HepG2 (cell line): ENCODE results near the gene PDGFRB. TPM values are rescaled to one million over a fixed set of nuclear protein-coding genes. Genes with fewer than 3 reads are reported as not detected.

Experiments
- ATAC-seq: fragments of 200-7000 bp; cut with Tn5 transposase; 3 replicates; pipeline ENCODE4 v1.9.1; 2020; ENCODE audit warnings: mild to moderate bottlenecking, moderate library complexity
- BruUV-seq: library from RNA; stranded (reverse); fragments of 400-500 nt; replicated peaks from 2 replicates; lab custom pipeline; 2021; lab: Mats Ljungman, UMichigan
- CTCF ChIA-PET: fragments of 300-600 bp; formaldehyde crosslinking; extraction: SDS; loops from one replicate; lab custom pipeline; 2021; ENCODE audit warnings: low total read pairs, inconsistent platforms, low intra/inter-chr PET ratio; lab: Yijun Ruan, JAX
- POLR2A ChIA-PET: fragments of 350-600 bp; sonication (Branson Sonifier 250); formaldehyde crosslinking; loops from one replicate; lab custom pipeline; 2020; ENCODE audit warnings: antibody characterized with exemption, inconsistent platforms; lab: Yijun Ruan, JAX
- DNase-seq: peaks from one replicate; pipeline ENCODE4 v3.0.0-alpha.2; 2015; ENCODE audit warnings: low spot score
- FAIRE-seq: peaks from 3 replicates; lab custom pipeline; 2011; peaks lifted over from hg19 to GRCh38; lab: Jason Lieb, UNC
- H2AFZ ChIP-seq: one replicate; pipeline ENCODE4 v1.6.1; 2011; ENCODE audit warnings: low read length, inconsistent platforms
- H3K27ac ChIP-seq: fragments of 300-600 bp; 3 replicates; pipeline ENCODE4 v1.8.0; 2011; ENCODE audit warnings: mixed run types, mild to moderate bottlenecking, mixed read lengths, low read length, inconsistent platforms; ENCODE audit not compliant: insufficient read depth; ENCODE audit errors: extremely low read length
- H3K27me3 ChIP-seq, 2 experiments: fragments of 200-600 bp in 1 of 2; 2 replicates in 1 of 2; 3 replicates in 1 of 2; pipeline versions ENCODE4 v1.6.0 to v1.8.0; 2011; ENCODE audit warnings: low read length in 2 of 2, mild to moderate bottlenecking in 2 of 2, moderate library complexity in 2 of 2, inconsistent platforms in 1 of 2; ENCODE audit not compliant: insufficient read depth in 2 of 2, control insufficient read depth in 1 of 2
- H3K36me3 ChIP-seq, 2 experiments: fragments of 200-600 bp in 1 of 2; replicated peaks in 1 of 2; 2 replicates in 1 of 2; 3 replicates in 1 of 2; pipeline versions ENCODE4 v1.5.1 to v1.8.0; 2011; ENCODE audit warnings: low read length in 2 of 2, inconsistent platforms in 1 of 2; ENCODE audit not compliant: insufficient read depth in 2 of 2, control insufficient read depth in 1 of 2
- H3K4me1 ChIP-seq: 2 replicates; pipeline ENCODE4 v1.5.1; 2012; ENCODE audit warnings: low read length, inconsistent platforms; ENCODE audit not compliant: insufficient read depth
- H3K4me2 ChIP-seq: 2 replicates; pipeline ENCODE4 v1.6.0; 2011; ENCODE audit warnings: low read depth, low read length, inconsistent platforms
- H3K4me3 ChIP-seq, 3 experiments: fragments of 200-600 bp in 1 of 3; sonication (generic), shearing (Covaris generic) in 1 of 3; replicated peaks in 1 of 3; 2 replicates each; pipeline ENCODE4 v1.5.1; 2011 to 2016; ENCODE audit warnings: low read length in 3 of 3, inconsistent platforms in 2 of 3, low read depth in 2 of 3, mild to moderate bottlenecking in 2 of 3, control low read depth in 1 of 3, mixed read lengths in 1 of 3; ENCODE audit not compliant: insufficient read depth in 1 of 3
- H3K79me2 ChIP-seq: one replicate; pipeline ENCODE4 v1.6.1; 2011; ENCODE audit warnings: low read length, inconsistent platforms; ENCODE audit not compliant: insufficient read depth
- H3K9ac ChIP-seq: 2 replicates; pipeline ENCODE4 v1.6.0; 2011; ENCODE audit warnings: mild to moderate bottlenecking, low read depth, low read length, inconsistent platforms; ENCODE audit not compliant: insufficient read depth
- H3K9me3 ChIP-seq: 2 replicates; pipeline ENCODE4 v1.5.1; 2012; ENCODE audit warnings: mild to moderate bottlenecking, low read length
- H4K20me1 ChIP-seq: 2 replicates; pipeline ENCODE4 v1.6.0; 2011; ENCODE audit warnings: inconsistent platforms, mild to moderate bottlenecking, low read length, moderate library complexity; ENCODE audit not compliant: insufficient read depth
- CBX5 ChIP-seq: sonication (generic); formaldehyde crosslinking; IDR thresholded peaks from 2 replicates; pipeline ENCODE4 v1.4.0; 2020; ENCODE audit warnings: missing genetic modification reagents, borderline replicate concordance
- ELF1 ChIP-seq: sonication (generic); formaldehyde crosslinking; IDR thresholded peaks from 2 replicates; pipeline ENCODE4 v1.4.0; 2020; ENCODE audit warnings: missing genetic modification reagents
- MAFF ChIP-seq: IDR thresholded peaks from 2 replicates; pipeline ENCODE4 v1.6.1; 2011; ENCODE audit warnings: low read depth, low read length, improper control_type of control experiment
- MXI1 ChIP-seq: IDR thresholded peaks from 3 replicates; pipeline ENCODE4 v1.6.1; 2012; ENCODE audit warnings: low read depth, low read length, inconsistent platforms, borderline replicate concordance
- NFAT5 ChIP-seq: sonication (generic); formaldehyde crosslinking; IDR thresholded peaks from 2 replicates; pipeline ENCODE4 v1.4.0; 2020; ENCODE audit warnings: missing genetic modification reagents
- NRL ChIP-seq: sonication (generic); formaldehyde crosslinking; IDR thresholded peaks from 2 replicates; pipeline ENCODE4 v1.5.0; 2020; ENCODE audit warnings: missing genetic modification reagents, mild to moderate bottlenecking, moderate library complexity, borderline replicate concordance
- TBX3 ChIP-seq: fragments of 450-650 bp; IDR thresholded peaks from 2 replicates; pipeline ENCODE4 v1.6.1; 2017; ENCODE audit warnings: antibody characterized with exemption, mild to moderate bottlenecking, inconsistent platforms, borderline replicate concordance
- THRA ChIP-seq: sonication (generic); formaldehyde crosslinking; IDR thresholded peaks from 2 replicates; pipeline ENCODE4 v1.4.0; 2020; ENCODE audit warnings: missing genetic modification reagents, borderline replicate concordance
- WGBS: methylation state at CpG from one replicate; pipeline ENCODE4 v1.1.6; 2017; ENCODE audit warnings: low lambda C conversion rate; 5-methylcytosine and 5-hydroxymethylcytosine counted together
- in situ Hi-C: cut with HindIII; loops from 2 replicates; pipeline ENCODE4 v1.10.0; 2017; ENCODE audit warnings: low pct_unique_long_range_greater_than_20kb; ENCODE audit not compliant: extremely low pct_ligation_motif_present
- intact Hi-C: fragments of 100-400 bp; cut with micrococcal nuclease; formaldehyde crosslinking; loops from one replicate; pipeline ENCODE4 v1.10.0; 2022; ENCODE audit not compliant: unreplicated experiment
- polyA plus RNA-seq, 8 experiments: library from polyadenylated mRNA; depleted of rRNA in 3 of 8; stranded (reverse) in 7 of 8; unstranded in 1 of 8; fragments of >200 nt; fragmentation: Illumina TruSeq in 4 of 8; extraction: Trizol in 4 of 8; gene quantifications; 2 replicates each; pipeline versions ENCODE4 v1.2.1 to v1.2.3, GENCODE V29; 2011 to 2016; ENCODE audit warnings: low read depth in 4 of 8, missing spikeins in 1 of 8, mixed read lengths in 1 of 8; ENCODE audit not compliant: insufficient read depth in 1 of 8
- total RNA-seq, 5 experiments: library from RNA; depleted of rRNA; stranded (reverse); fragments of >200 nt; fragmentation: Illumina TruSeq; extraction: Trizol; gene quantifications; 2 replicates each; pipeline ENCODE4 v1.2.3, GENCODE V29; 2016; ENCODE audit warnings: low read depth in 1 of 5
- TF ChIP-seq, protein P1 (sequence below): fragments of 450-650 bp; IDR thresholded peaks from 2 replicates; pipeline ENCODE4 v1.6.1; 2017
- TF ChIP-seq, protein P2 (sequence below): sonication (generic); formaldehyde crosslinking; IDR thresholded peaks from 2 replicates; pipeline ENCODE4 v1.8.0; 2022; ENCODE audit warnings: mild to moderate bottlenecking, missing genetic modification reagents, borderline replicate concordance
- TF ChIP-seq, protein P3 (sequence below): sonication (generic); formaldehyde crosslinking; IDR thresholded peaks from 2 replicates; pipeline ENCODE4 v1.4.0; 2020; ENCODE audit warnings: missing genetic modification reagents

Gene PDGFRB
- total and polyA plus RNA-seq, 2 of the 13 experiments (the other 11 are each of a cell fraction or from before 2014, with no cell fraction given) = 4.0 to 21.0 TPM

- 5% methylated on average over 1 of the region's 1 CpG for WGBS
- Histone ChIP-seq H3K9ac (no peak overlapping the region), H3K4me3 (no peak overlapping the region), H3K4me1 (peaks cover 11% of the 10 kb centered on the region), H4K20me1 (no peaks in the 10 kb centered on the region), H2AFZ (no peak overlapping the region), H3K27me3 (peaks cover 0 to 23% of the 10 kb centered on the region in 2 experiments; a peak in 3 of 5 replicates), H3K27ac (no peak overlapping the region), H3K36me3 (no peaks in the 10 kb centered on the region), H3K9me3 (no peaks in the 10 kb centered on the region), H3K4me2 (no peak overlapping the region), H3K79me2 (no peaks in the 10 kb centered on the region)
- DNase-seq (no peak), FAIRE-seq (no peak), ATAC-seq (no peak)
- ChIA-PET POLR2A (no interaction called here), CTCF (no interaction called here)
- in situ Hi-C loops = no loop called here
- BruUV-seq = no TSS peak
- intact Hi-C loops = no loop called here
- TF ChIP-seq NRL (CRISPR knock-in tag) (no peak), MXI1 (no peak), NFAT5 (CRISPR knock-in tag) (no peak), CBX5 (no peak), THRA (CRISPR knock-in tag) (no peak), ELF1 (no peak), MAFF (no peak), TBX3 (no peak)
- TF ChIP-seq, protein P1, sequence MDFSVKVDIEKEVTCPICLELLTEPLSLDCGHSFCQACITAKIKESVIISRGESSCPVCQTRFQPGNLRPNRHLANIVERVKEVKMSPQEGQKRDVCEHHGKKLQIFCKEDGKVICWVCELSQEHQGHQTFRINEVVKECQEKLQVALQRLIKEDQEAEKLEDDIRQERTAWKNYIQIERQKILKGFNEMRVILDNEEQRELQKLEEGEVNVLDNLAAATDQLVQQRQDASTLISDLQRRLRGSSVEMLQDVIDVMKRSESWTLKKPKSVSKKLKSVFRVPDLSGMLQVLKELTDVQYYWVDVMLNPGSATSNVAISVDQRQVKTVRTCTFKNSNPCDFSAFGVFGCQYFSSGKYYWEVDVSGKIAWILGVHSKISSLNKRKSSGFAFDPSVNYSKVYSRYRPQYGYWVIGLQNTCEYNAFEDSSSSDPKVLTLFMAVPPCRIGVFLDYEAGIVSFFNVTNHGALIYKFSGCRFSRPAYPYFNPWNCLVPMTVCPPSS = no peak
- TF ChIP-seq, protein P2, sequence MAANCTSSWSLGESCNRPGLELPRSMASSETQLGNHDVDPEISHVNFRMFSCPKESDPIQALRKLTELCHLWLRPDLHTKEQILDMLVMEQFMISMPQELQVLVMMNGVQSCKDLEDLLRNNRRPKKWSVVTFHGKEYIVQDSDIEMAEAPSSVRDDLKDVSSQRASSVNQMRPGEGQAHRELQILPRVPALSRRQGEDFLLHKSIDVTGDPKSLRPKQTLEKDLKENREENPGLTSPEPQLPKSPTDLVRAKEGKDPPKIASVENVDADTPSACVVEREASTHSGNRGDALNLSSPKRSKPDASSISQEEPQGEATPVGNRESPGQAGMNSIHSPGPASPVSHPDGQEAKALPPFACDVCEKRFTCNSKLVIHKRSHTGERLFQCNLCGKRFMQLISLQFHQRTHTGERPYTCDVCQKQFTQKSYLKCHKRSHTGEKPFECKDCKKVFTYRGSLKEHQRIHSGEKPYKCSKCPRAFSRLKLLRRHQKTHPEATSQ (CRISPR knock-in tag) = no peak
- TF ChIP-seq, protein P3, sequence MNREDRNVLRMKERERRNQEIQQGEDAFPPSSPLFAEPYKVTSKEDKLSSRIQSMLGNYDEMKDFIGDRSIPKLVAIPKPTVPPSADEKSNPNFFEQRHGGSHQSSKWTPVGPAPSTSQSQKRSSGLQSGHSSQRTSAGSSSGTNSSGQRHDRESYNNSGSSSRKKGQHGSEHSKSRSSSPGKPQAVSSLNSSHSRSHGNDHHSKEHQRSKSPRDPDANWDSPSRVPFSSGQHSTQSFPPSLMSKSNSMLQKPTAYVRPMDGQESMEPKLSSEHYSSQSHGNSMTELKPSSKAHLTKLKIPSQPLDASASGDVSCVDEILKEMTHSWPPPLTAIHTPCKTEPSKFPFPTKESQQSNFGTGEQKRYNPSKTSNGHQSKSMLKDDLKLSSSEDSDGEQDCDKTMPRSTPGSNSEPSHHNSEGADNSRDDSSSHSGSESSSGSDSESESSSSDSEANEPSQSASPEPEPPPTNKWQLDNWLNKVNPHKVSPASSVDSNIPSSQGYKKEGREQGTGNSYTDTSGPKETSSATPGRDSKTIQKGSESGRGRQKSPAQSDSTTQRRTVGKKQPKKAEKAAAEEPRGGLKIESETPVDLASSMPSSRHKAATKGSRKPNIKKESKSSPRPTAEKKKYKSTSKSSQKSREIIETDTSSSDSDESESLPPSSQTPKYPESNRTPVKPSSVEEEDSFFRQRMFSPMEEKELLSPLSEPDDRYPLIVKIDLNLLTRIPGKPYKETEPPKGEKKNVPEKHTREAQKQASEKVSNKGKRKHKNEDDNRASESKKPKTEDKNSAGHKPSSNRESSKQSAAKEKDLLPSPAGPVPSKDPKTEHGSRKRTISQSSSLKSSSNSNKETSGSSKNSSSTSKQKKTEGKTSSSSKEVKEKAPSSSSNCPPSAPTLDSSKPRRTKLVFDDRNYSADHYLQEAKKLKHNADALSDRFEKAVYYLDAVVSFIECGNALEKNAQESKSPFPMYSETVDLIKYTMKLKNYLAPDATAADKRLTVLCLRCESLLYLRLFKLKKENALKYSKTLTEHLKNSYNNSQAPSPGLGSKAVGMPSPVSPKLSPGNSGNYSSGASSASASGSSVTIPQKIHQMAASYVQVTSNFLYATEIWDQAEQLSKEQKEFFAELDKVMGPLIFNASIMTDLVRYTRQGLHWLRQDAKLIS (CRISPR knock-in tag) = no peak
These were observed 16.5 kb upstream of the PDGFRB start for GRCh38 chr5:150172145-150172544.
